Keratinocyte (primary cell): ENCODE data around the gene SLC29A1.

Source experiments
- EZH2 ChIP-seq: IDR thresholded peaks from one replicate; pipeline ENCODE4 v1.6.1; 2012; ENCODE audit warnings: inconsistent platforms, mild to moderate bottlenecking, low read length, moderate library complexity
- TF ChIP-seq, protein P1 (sequence below), 3 experiments: IDR thresholded peaks in 1 of 3; conservative IDR thresholded peaks in 1 of 3; optimal IDR thresholded peaks in 1 of 3; 2 replicates in 2 of 3; 3 replicates in 1 of 3; pipeline versions ENCODE3 to v1.5.1; 2011; ENCODE audit warnings: low read length in 3 of 3, mild to moderate bottlenecking in 3 of 3, moderate library complexity in 2 of 3, control low read depth in 1 of 3, inconsistent platforms in 1 of 3; ENCODE audit not compliant: insufficient read depth in 2 of 3; ENCODE audit errors: extremely low read depth in 1 of 3

DNA sequence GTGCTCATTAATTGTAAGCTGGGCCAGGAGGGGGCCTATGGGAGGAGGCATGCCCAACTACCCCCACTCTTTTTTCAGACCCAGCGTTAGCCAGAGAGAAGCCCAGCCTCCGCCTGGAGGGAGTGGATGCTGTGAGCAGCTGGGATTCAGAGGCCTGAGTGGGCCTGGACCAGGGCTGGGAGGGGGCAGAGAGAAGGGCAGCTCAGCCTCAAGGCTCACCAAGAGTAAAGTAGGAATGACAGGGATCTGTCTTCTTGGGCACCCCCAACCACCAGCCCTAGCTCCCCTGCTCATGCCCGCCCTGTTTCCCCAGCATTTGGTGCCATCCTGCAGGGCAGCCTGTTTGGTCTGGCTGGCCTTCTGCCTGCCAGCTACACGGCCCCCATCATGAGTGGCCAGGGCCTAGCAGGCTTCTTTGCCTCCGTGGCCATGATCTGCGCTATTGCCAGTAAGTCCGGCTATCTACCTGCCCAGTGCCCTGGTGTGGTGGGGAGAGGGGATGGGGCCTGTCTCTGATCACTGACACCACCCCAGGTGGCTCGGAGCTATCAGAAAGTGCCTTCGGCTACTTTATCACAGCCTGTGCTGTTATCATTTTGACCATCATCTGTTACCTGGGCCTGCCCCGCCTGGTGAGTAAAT, 6.8 kb downstream of the SLC29A1 start:
- no peak for TF ChIP-seq EZH2
- TF ChIP-seq, protein P1, sequence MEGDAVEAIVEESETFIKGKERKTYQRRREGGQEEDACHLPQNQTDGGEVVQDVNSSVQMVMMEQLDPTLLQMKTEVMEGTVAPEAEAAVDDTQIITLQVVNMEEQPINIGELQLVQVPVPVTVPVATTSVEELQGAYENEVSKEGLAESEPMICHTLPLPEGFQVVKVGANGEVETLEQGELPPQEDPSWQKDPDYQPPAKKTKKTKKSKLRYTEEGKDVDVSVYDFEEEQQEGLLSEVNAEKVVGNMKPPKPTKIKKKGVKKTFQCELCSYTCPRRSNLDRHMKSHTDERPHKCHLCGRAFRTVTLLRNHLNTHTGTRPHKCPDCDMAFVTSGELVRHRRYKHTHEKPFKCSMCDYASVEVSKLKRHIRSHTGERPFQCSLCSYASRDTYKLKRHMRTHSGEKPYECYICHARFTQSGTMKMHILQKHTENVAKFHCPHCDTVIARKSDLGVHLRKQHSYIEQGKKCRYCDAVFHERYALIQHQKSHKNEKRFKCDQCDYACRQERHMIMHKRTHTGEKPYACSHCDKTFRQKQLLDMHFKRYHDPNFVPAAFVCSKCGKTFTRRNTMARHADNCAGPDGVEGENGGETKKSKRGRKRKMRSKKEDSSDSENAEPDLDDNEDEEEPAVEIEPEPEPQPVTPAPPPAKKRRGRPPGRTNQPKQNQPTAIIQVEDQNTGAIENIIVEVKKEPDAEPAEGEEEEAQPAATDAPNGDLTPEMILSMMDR (optimal IDR thresholded peaks at IDR 0.05 in 1 of 3, IDR thresholded peaks at IDR 0.05 in 1 of 3, conservative IDR thresholded peaks at IDR 0.05 in 1 of 3; ENCODE audit: extremely low read depth in 1 of 3, insufficient read depth in 2 of 3, low read length in 3 of 3), result no peak
